ENCODE data around the gene CALCOCO1. TPM values are rescaled to one million over a fixed set of nuclear protein-coding genes. Genes with fewer than 3 reads are reported as not detected.

CALCOCO1 gene
- total and polyA plus RNA-seq, 4 donors = 24.4 to 67.4 (median 43.2) TPM

DNA sequence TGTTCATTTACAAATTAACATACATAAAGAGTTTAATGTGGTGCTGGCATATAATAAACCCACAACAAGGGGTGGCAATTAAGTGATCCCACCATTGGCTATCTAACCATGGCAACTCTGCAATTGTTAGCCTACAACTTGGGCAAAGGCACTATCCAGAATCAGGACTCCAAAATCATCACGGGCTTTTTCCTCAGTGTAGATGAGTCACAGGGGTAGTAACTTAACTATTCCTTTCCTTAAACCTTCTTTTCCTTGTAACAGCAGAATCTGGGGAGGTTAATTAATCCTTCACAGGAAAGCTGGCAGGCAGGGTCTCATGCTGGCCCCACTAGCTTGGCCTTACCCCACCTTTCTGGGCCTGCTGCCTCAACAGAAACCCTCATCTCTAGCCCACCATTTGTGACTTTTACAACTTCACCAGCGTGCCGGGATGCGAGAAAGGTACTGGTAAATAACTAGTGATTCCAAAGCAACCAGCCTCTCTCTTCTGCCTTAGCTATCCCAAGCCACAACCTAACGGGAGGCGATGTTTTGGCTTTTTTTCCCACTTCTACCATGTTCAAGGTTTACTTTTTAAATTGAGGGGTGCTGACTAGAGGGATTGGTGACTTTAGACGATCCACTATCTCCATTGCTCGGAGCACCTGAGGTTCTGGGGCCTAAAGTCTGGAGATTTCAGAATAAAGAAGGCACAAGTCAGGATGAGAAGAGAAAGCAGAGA is 52.1 kb downstream of the CALCOCO1 start:
- H3K9ac ChIP-seq (ENCODE audit: low read depth in 1 of 2, low read length in 2 of 2) = peak overlapping the region; percentile 7 to 14

DNA sequence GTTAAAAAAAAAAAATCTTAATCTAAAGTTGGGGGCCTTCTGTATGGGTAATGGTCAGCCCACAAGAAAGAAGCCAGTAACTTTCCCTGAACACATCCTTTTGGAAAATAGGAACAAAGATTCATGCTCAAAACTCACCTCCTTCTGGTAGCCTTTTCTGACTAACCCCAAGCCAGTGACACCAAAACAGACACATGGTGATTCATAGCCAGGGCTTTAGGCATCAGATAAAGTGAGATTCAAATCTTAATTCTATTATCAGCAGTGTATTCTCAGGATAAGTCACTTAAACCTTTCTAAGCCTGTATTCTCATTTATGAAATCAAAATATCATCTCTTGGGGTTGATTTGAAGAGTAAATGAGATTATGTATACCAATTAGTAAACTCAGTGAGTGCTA is 56.3 kb downstream of the CALCOCO1 start:
- peaks cover 0 to 9% (median 7%) of the 10 kb centered on the region in 4 donors for H3K4me1 ChIP-seq (ENCODE audit: control insufficient read depth in 4 of 4, insufficient read depth in 4 of 4, low read length in 3 of 4)
- H3K36me3 ChIP-seq (ENCODE audit: control insufficient read depth in 4 of 4, insufficient read depth in 3 of 4, low read depth in 1 of 4, low read length in 3 of 4) = peaks cover 9 to 39% (median 33%) of the 10 kb centered on the region in 4 donors

More for the DNA sequence above, 52.1 kb downstream of the CALCOCO1 start:
- Histone ChIP-seq H3K9me3 (ENCODE audit: control insufficient read depth in 4 of 4, low read length in 3 of 4) (no peaks in the 10 kb centered on the region), H3K27ac (ENCODE audit: low read depth in 1 of 2, low read length in 2 of 2) (peak overlapping the region; percentile 89 to 90), H3K27me3 (ENCODE audit: control insufficient read depth in 4 of 4, insufficient read depth in 4 of 4, low read length in 3 of 4) (no peaks in the 10 kb centered on the region), H3K4me3 (ENCODE audit: low read depth in 1 of 3, low read length in 3 of 3) (peak overlapping the region; percentile 65 to 92 (median 77)), H3K4me1 (ENCODE audit: control insufficient read depth in 4 of 4, insufficient read depth in 4 of 4, low read length in 3 of 4) (peaks cover 0 to 16% (median 11%) of the 10 kb centered on the region in 4 donors), H3K36me3 (ENCODE audit: control insufficient read depth in 4 of 4, insufficient read depth in 3 of 4, low read depth in 1 of 4, low read length in 3 of 4) (peaks cover 0 to 13% (median 10%) of the 10 kb centered on the region in 4 donors)
- WGBS = 39% methylated on average over 8 of the region's 8 CpGs
- TF ChIP-seq RAD21 (IDR thresholded peaks at IDR 0.05) = no peak
- no peak for TF ChIP-seq TAF1 (conservative IDR thresholded peaks at IDR 0.05)
- TF ChIP-seq GABPA (IDR thresholded peaks at IDR 0.05 in 1 of 2, conservative IDR thresholded peaks at IDR 0.05 in 1 of 2) = no peak
- TF ChIP-seq, protein P1, sequence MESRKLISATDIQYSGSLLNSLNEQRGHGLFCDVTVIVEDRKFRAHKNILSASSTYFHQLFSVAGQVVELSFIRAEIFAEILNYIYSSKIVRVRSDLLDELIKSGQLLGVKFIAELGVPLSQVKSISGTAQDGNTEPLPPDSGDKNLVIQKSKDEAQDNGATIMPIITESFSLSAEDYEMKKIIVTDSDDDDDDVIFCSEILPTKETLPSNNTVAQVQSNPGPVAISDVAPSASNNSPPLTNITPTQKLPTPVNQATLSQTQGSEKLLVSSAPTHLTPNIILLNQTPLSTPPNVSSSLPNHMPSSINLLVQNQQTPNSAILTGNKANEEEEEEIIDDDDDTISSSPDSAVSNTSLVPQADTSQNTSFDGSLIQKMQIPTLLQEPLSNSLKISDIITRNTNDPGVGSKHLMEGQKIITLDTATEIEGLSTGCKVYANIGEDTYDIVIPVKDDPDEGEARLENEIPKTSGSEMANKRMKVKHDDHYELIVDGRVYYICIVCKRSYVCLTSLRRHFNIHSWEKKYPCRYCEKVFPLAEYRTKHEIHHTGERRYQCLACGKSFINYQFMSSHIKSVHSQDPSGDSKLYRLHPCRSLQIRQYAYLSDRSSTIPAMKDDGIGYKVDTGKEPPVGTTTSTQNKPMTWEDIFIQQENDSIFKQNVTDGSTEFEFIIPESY (IDR thresholded peaks at IDR 0.05) = no peak
- TF ChIP-seq, protein P2, sequence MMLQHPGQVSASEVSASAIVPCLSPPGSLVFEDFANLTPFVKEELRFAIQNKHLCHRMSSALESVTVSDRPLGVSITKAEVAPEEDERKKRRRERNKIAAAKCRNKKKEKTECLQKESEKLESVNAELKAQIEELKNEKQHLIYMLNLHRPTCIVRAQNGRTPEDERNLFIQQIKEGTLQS (IDR thresholded peaks at IDR 0.05) = no peak
- no peak for TF ChIP-seq RXRA (IDR thresholded peaks at IDR 0.05)
- TF ChIP-seq, protein P3, sequence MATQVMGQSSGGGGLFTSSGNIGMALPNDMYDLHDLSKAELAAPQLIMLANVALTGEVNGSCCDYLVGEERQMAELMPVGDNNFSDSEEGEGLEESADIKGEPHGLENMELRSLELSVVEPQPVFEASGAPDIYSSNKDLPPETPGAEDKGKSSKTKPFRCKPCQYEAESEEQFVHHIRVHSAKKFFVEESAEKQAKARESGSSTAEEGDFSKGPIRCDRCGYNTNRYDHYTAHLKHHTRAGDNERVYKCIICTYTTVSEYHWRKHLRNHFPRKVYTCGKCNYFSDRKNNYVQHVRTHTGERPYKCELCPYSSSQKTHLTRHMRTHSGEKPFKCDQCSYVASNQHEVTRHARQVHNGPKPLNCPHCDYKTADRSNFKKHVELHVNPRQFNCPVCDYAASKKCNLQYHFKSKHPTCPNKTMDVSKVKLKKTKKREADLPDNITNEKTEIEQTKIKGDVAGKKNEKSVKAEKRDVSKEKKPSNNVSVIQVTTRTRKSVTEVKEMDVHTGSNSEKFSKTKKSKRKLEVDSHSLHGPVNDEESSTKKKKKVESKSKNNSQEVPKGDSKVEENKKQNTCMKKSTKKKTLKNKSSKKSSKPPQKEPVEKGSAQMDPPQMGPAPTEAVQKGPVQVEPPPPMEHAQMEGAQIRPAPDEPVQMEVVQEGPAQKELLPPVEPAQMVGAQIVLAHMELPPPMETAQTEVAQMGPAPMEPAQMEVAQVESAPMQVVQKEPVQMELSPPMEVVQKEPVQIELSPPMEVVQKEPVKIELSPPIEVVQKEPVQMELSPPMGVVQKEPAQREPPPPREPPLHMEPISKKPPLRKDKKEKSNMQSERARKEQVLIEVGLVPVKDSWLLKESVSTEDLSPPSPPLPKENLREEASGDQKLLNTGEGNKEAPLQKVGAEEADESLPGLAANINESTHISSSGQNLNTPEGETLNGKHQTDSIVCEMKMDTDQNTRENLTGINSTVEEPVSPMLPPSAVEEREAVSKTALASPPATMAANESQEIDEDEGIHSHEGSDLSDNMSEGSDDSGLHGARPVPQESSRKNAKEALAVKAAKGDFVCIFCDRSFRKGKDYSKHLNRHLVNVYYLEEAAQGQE (IDR thresholded peaks at IDR 0.05) = no peak
- TF ChIP-seq NR2F2 (IDR thresholded peaks at IDR 0.05) = no peak
- no peak for TF ChIP-seq JUND (IDR thresholded peaks at IDR 0.05)
- TF ChIP-seq EGR1 (IDR thresholded peaks at IDR 0.05; ENCODE audit: low read depth in 2 of 2) = no peak
- TF ChIP-seq FOXA1 (IDR thresholded peaks at IDR 0.05) = no peak
- no peak for DNase-seq (ENCODE audit: low spot score)

More for the DNA sequence above, 56.3 kb downstream of the CALCOCO1 start:
- Histone ChIP-seq H3K9ac (ENCODE audit: low read depth in 1 of 2, low read length in 2 of 2) (no peak overlapping the region), H3K27ac (ENCODE audit: low read depth in 1 of 2, low read length in 2 of 2) (no peak overlapping the region), H3K9me3 (ENCODE audit: control insufficient read depth in 4 of 4, low read length in 3 of 4) (no peaks in the 10 kb centered on the region), H3K4me3 (ENCODE audit: low read depth in 1 of 3, low read length in 3 of 3) (no peak overlapping the region), H3K27me3 (ENCODE audit: control insufficient read depth in 4 of 4, insufficient read depth in 4 of 4, low read length in 3 of 4) (no peaks in the 10 kb centered on the region)
- TF ChIP-seq RXRA (IDR thresholded peaks at IDR 0.05) = no peak
- TF ChIP-seq YY1 (IDR thresholded peaks at IDR 0.05) = no peak
- no peak for TF ChIP-seq HNF4A (conservative IDR thresholded peaks at IDR 0.05)
- TF ChIP-seq JUND (IDR thresholded peaks at IDR 0.05) = no peak
- TF ChIP-seq EGR1 (IDR thresholded peaks at IDR 0.05; ENCODE audit: low read depth in 2 of 2) = no peak
- no peak for TF ChIP-seq NR2F2 (IDR thresholded peaks at IDR 0.05)
- no peak for TF ChIP-seq RAD21 (IDR thresholded peaks at IDR 0.05)
- no peak for TF ChIP-seq TAF1 (conservative IDR thresholded peaks at IDR 0.05)
- TF ChIP-seq GABPA (IDR thresholded peaks at IDR 0.05 in 1 of 2, conservative IDR thresholded peaks at IDR 0.05 in 1 of 2) = no peak
- TF ChIP-seq, protein P2 (IDR thresholded peaks at IDR 0.05) = no peak
- no peak for DNase-seq (ENCODE audit: low spot score)
